Upper lobe of left lung (tissue), 4 donors: Measurements from ENCODE around the gene NEDD4L.
"Not testable (repeated sequence)": the region's sequence is repeated elsewhere in the genome, so short reads cannot be mapped to it uniquely, and the experiment has no call there.

Source experiments
- CTCF ChIP-seq, 6 experiments: fragments of 450-650 bp in 4 of 6; fragments of 200-600 bp in 2 of 6; sonication (generic) in 2 of 6; IDR thresholded peaks; one replicate each; pipeline ENCODE4 v1.5.1; 2016 to 2019; ENCODE audit warnings: antibody characterized with exemption in 6 of 6
- POLR2AphosphoS5 ChIP-seq, 2 donors: sonication (generic); formaldehyde crosslinking; IDR thresholded peaks; one replicate each; pipeline ENCODE4 v1.5.1; 2017; ENCODE audit warnings: antibody characterized with exemption in 2 of 2

GRCh38 chr18:58170036-58170435 is 126.0 kb downstream of the NEDD4L start:
- not testable (repeated sequence) for TF ChIP-seq CTCF, POLR2AphosphoS5 (IDR thresholded peaks at IDR 0.05)
